H9 (cell line): ENCODE data around the gene CYBC1. TPM values are rescaled to one million over a fixed set of nuclear protein-coding genes. Genes with fewer than 3 reads are reported as not detected.

Experiments used
- DNase-seq: peaks from one replicate; pipeline ENCODE4 v3.0.0-alpha.2; 2017
- H2AFZ ChIP-seq: one replicate; pipeline ENCODE4 v1.6.1; 2013; ENCODE audit warnings: mild to moderate bottlenecking, low read length, control low read depth, moderate library complexity
- H2AK5ac ChIP-seq: 2 replicates; pipeline ENCODE4 v1.6.1; 2013; ENCODE audit warnings: low read length, control low read depth, mixed read lengths; ENCODE audit not compliant: insufficient read length
- H2BK120ac ChIP-seq: one replicate; pipeline ENCODE4 v1.6.1; 2013; ENCODE audit warnings: low read depth, mild to moderate bottlenecking, low read length, control low read depth, inconsistent platforms; ENCODE audit not compliant: poor library complexity, severe bottlenecking
- H2BK12ac ChIP-seq: 2 replicates; pipeline ENCODE4 v1.6.1; 2013; ENCODE audit warnings: low read length, control low read depth, mixed read lengths, low read depth; ENCODE audit not compliant: insufficient read length
- H2BK15ac ChIP-seq: 2 replicates; pipeline ENCODE4 v1.6.1; 2013; ENCODE audit warnings: low read depth, low read length, control low read depth
- H2BK20ac ChIP-seq: one replicate; pipeline ENCODE4 v1.6.1; 2013; ENCODE audit warnings: low read depth, mild to moderate bottlenecking, low read length, control low read depth, inconsistent platforms; ENCODE audit not compliant: poor library complexity, severe bottlenecking
- H2BK5ac ChIP-seq: 2 replicates; pipeline ENCODE4 v1.6.1; 2013; ENCODE audit warnings: low read length, control low read depth, mixed read lengths; ENCODE audit not compliant: insufficient read length
- H3K14ac ChIP-seq: 2 replicates; pipeline ENCODE4 v1.6.1; 2013; ENCODE audit warnings: low read length, control low read depth; ENCODE audit not compliant: insufficient read depth
- H3K18ac ChIP-seq: 2 replicates; pipeline ENCODE4 v1.6.1; 2013; ENCODE audit warnings: low read depth, mild to moderate bottlenecking, mixed read lengths, low read length, control low read depth; ENCODE audit not compliant: insufficient read length
- H3K23ac ChIP-seq: 2 replicates; pipeline ENCODE4 v1.6.1; 2013; ENCODE audit warnings: low read length, control low read depth, mixed read lengths, low read depth; ENCODE audit not compliant: insufficient read length
- H3K23me2 ChIP-seq: 2 replicates; pipeline ENCODE4 v1.6.1; 2013; ENCODE audit warnings: low read depth, mild to moderate bottlenecking, mixed read lengths, low read length, control low read depth; ENCODE audit not compliant: insufficient read length, poor library complexity, severe bottlenecking
- H3K27ac ChIP-seq: 2 replicates; pipeline ENCODE4 v1.5.1; 2013; ENCODE audit warnings: low read length, control low read depth, mixed read lengths, low read depth; ENCODE audit not compliant: insufficient read length
- H3K27me3 ChIP-seq: 2 replicates; pipeline ENCODE4 v1.6.1; 2013; ENCODE audit warnings: low read length, control low read depth, inconsistent platforms; ENCODE audit not compliant: insufficient read depth
- H3K4ac ChIP-seq: 2 replicates; pipeline ENCODE4 v1.6.1; 2013; ENCODE audit warnings: low read depth, mild to moderate bottlenecking, control low read depth, inconsistent platforms, low read length, moderate library complexity
- H3K4me1 ChIP-seq: 2 replicates; pipeline ENCODE4 v1.6.1; 2013; ENCODE audit warnings: low read length, control low read depth, inconsistent platforms; ENCODE audit not compliant: insufficient read depth
- H3K4me2 ChIP-seq: 2 replicates; pipeline ENCODE4 v1.6.1; 2013; ENCODE audit warnings: low read length, control low read depth, mixed read lengths; ENCODE audit not compliant: insufficient read length, insufficient read depth
- H3K56ac ChIP-seq: 2 replicates; pipeline ENCODE4 v1.6.1; 2013; ENCODE audit warnings: low read depth, mild to moderate bottlenecking, mixed read lengths, low read length, control low read depth; ENCODE audit not compliant: insufficient read length
- H3K79me1 ChIP-seq: 2 replicates; pipeline ENCODE4 v1.6.1; 2013; ENCODE audit warnings: low read depth, mild to moderate bottlenecking, moderate library complexity, low read length, control low read depth, inconsistent platforms; ENCODE audit not compliant: insufficient read depth, poor library complexity, severe bottlenecking
- H3K79me2 ChIP-seq: 2 replicates; pipeline ENCODE4 v1.6.1; 2013; ENCODE audit warnings: low read length, control low read depth, inconsistent platforms; ENCODE audit not compliant: insufficient read depth
- H3K9ac ChIP-seq: 2 replicates; pipeline ENCODE4 v1.6.1; 2013; ENCODE audit warnings: low read length, control low read depth, mixed read lengths; ENCODE audit not compliant: insufficient read length; ENCODE audit errors: extremely low read depth
- H3K9me3 ChIP-seq: one replicate; pipeline ENCODE4 v1.6.1; 2013; ENCODE audit warnings: low read depth, low read length, inconsistent platforms; ENCODE audit not compliant: control insufficient read depth
- H3T11ph ChIP-seq: one replicate; pipeline ENCODE4 v1.6.1; 2013; ENCODE audit warnings: mild to moderate bottlenecking, low read length, control low read depth, inconsistent platforms
- H4K20me1 ChIP-seq: one replicate; pipeline ENCODE4 v1.6.1; 2013; ENCODE audit not compliant: control insufficient read depth, insufficient read length, insufficient read depth
- H4K5ac ChIP-seq: 2 replicates; pipeline ENCODE4 v1.6.1; 2013; ENCODE audit warnings: low read depth, mild to moderate bottlenecking, mixed read lengths, low read length, control low read depth; ENCODE audit not compliant: insufficient read length
- H4K8ac ChIP-seq: replicated peaks from 2 replicates; pipeline ENCODE4 v1.6.1; 2013; ENCODE audit warnings: low read length, control low read depth, mixed read lengths, low read depth; ENCODE audit not compliant: insufficient read length
- H4K91ac ChIP-seq: 2 replicates; pipeline ENCODE4 v1.6.1; 2013; ENCODE audit warnings: low read depth, mild to moderate bottlenecking, moderate library complexity, mixed read lengths, low read length, control low read depth; ENCODE audit not compliant: insufficient read length
- H3K27ac Mint-ChIP-seq, 3 experiments: 2 replicates in 2 of 3; 3 replicates in 1 of 3; pipeline ENCODE4 v1.8.0; 2020 to 2021; ENCODE audit warnings: mixed read lengths in 3 of 3, mild to moderate bottlenecking in 1 of 3, moderate library complexity in 1 of 3
- H3K27me3 Mint-ChIP-seq: 2 replicates; pipeline ENCODE4 v1.8.0; 2021; ENCODE audit warnings: low read depth, mild to moderate bottlenecking, moderate library complexity, mixed read lengths
- H3K36me3 Mint-ChIP-seq, 3 experiments: 2 replicates in 2 of 3; 3 replicates in 1 of 3; pipeline ENCODE4 v1.8.0; 2020 to 2021; ENCODE audit warnings: low read depth in 3 of 3, mixed read lengths in 3 of 3; ENCODE audit not compliant: insufficient read depth in 1 of 3
- H3K4me1 Mint-ChIP-seq, 2 experiments: 2 replicates each; pipeline ENCODE4 v1.8.0; 2020; ENCODE audit warnings: mixed read lengths in 2 of 2
- H3K4me3 Mint-ChIP-seq, 2 experiments: 2 replicates in 1 of 2; 3 replicates in 1 of 2; pipeline ENCODE4 v1.8.0; 2020 to 2021; ENCODE audit warnings: mild to moderate bottlenecking in 2 of 2, mixed read lengths in 2 of 2, moderate library complexity in 1 of 2
- H3K9me3 Mint-ChIP-seq, 2 experiments: 2 replicates in 1 of 2; 3 replicates in 1 of 2; pipeline ENCODE4 v1.8.0; 2020; ENCODE audit warnings: mild to moderate bottlenecking in 2 of 2, mixed read lengths in 2 of 2, moderate library complexity in 1 of 2
- CTCF ChIP-seq: fragments of 200-600 bp; sonication (generic); conservative IDR thresholded peaks from 3 replicates; pipeline ENCODE4 v1.8.0; 2021; ENCODE audit warnings: antibody characterized with exemption, mild to moderate bottlenecking
- WGBS: extraction: QIAGEN DNeasy Blood & Tissue Kit; methylation state at CpG from one replicate; pipeline ENCODE4 v1.1.7; 2013; ENCODE audit warnings: missing lambda C conversion rate, low lambda C conversion rate, mixed read lengths; ENCODE audit not compliant: insufficient read length; ENCODE audit errors: extremely low coverage; 5-methylcytosine and 5-hydroxymethylcytosine counted together
- total RNA-seq: library from RNA; stranded (reverse); gene quantifications from 2 replicates; pipeline ENCODE4 v1.2.1, GENCODE V29; 2021

The CYBC1 gene
- total RNA-seq, 1 experiment from 2014 or later: 81.7 TPM

GRCh38 chr17:82492643-82493225 lies 42.2 kb upstream of the CYBC1 start:
- Histone ChIP-seq H3K4me1 (no peaks in the 10 kb centered on the region), H4K5ac (no peak overlapping the region), H2AFZ (no peak overlapping the region), H3K14ac (no peak overlapping the region), H2BK12ac (no peak overlapping the region), H3K27ac (no peak overlapping the region), H4K91ac (no peak overlapping the region), H4K20me1 (no peaks in the 10 kb centered on the region), H3T11ph (no peak overlapping the region), H2BK5ac (no peak overlapping the region), H3K27me3 (peaks cover under 1% of the 10 kb centered on the region; the same call in 1 of the 2 replicates), H3K4me2 (no peak overlapping the region), H2AK5ac (no peak overlapping the region), H3K4ac (no peak overlapping the region), H3K56ac (no peak overlapping the region), H3K79me1 (no peaks in the 10 kb centered on the region), H3K79me2 (no peaks in the 10 kb centered on the region), H4K8ac (no peak overlapping the region), H3K23ac (no peak overlapping the region), H3K9me3 (no peaks in the 10 kb centered on the region), H2BK15ac (no peak overlapping the region), H3K18ac (no peak overlapping the region), H2BK120ac (no peak overlapping the region), H2BK20ac (no peak overlapping the region), H3K23me2 (peaks cover 4% of the 10 kb centered on the region), H3K9ac (no peak overlapping the region)
- no peak overlapping the region; a peak in 1 of 7 replicates for H3K27ac Mint-ChIP-seq
- TF ChIP-seq CTCF: no peak
- peaks cover 5 to 15% (median 14%) of the 10 kb centered on the region in 3 experiments for H3K36me3 Mint-ChIP-seq
- WGBS: no CpG with 5 or more reads among the region's 13 CpGs
- peaks cover 10 to 19% of the 10 kb centered on the region in 2 experiments for H3K4me1 Mint-ChIP-seq
- H3K4me3 Mint-ChIP-seq: no peak overlapping the region
- peaks cover 16% of the 10 kb centered on the region for H3K27me3 Mint-ChIP-seq
- peaks cover 0 to 2% of the 10 kb centered on the region in 2 experiments; a peak in 1 of 5 replicates for H3K9me3 Mint-ChIP-seq
- no peak for DNase-seq
